ENCODE measurements around the gene OR2J2. TPM values are rescaled to one million over a fixed set of nuclear protein-coding genes. Genes with fewer than 3 reads are reported as not detected.

Gene OR2J2
- total and polyA plus RNA-seq, 2 of the 4 experiments (the other 2 are of a cell fraction): not detected

DNA sequence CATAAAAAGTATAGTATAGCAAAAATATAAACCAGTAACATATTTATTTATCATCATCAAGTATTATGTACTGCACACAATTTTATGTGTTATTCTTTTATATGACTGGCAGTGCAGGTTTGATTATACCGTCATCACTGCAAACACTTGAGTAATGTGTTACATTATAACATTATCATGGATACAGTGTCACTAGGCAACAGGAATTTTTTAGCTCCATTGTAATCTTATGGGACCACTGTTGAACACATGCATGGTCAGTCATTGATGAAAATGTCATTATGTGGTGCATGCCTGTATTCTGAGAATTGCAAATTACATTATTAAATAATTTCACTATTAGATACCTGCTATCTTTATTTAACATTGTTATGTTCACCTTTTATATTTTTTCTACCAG is 29.1 kb upstream of the OR2J2 start:
- no peak overlapping the region for H3K4me2 ChIP-seq (ENCODE audit: low read depth, low read length)
- dilution Hi-C loops (cut with HindIII; ENCODE audit: low sequenced_read_pairs, unreplicated experiment): no loop called here
- H2BK20ac ChIP-seq (ENCODE audit: low read depth, low read length): no peak overlapping the region
- no peak overlapping the region for H4K5ac ChIP-seq (ENCODE audit: low read depth, low read length)
- no peak overlapping the region for H3K27ac ChIP-seq (ENCODE audit: insufficient read depth, low read length)
- no peak overlapping the region for H2BK15ac ChIP-seq (ENCODE audit: low read depth, low read length)
- no peak overlapping the region for H3K14ac ChIP-seq (replicated peaks; ENCODE audit: low read depth, low read length)
- H3K4me3 ChIP-seq (ENCODE audit: insufficient read depth, low read depth, low read length): no peak overlapping the region
- no peak overlapping the region for H2BK120ac ChIP-seq (ENCODE audit: low read depth, low read length)
- H2BK5ac ChIP-seq (ENCODE audit: low read depth, low read length, poor library complexity, severe bottlenecking): no peak overlapping the region
- H4K8ac ChIP-seq (ENCODE audit: low read depth in 2 of 2, low read length in 2 of 2): no peak overlapping the region
- H3K18ac ChIP-seq (ENCODE audit: low read depth, low read length): no peak overlapping the region
- H3K27me3 ChIP-seq (ENCODE audit: control insufficient read depth, insufficient read depth, low read length): no peaks in the 10 kb centered on the region
- no CpG with 5 or more reads among the region's 1 CpG for WGBS, 2 experiments (ENCODE audit: extremely low coverage in 2 of 2, insufficient read length in 1 of 2)
- no peak overlapping the region for H3K9ac ChIP-seq (ENCODE audit: low read depth, low read length)
- H4K91ac ChIP-seq (ENCODE audit: insufficient read depth, low read depth, low read length): no peak overlapping the region
- no peaks in the 10 kb centered on the region for H3K36me3 ChIP-seq (ENCODE audit: control insufficient read depth, insufficient read depth, low read length)
- H3K4me1 ChIP-seq (ENCODE audit: control insufficient read depth, insufficient read depth, low read length): no peaks in the 10 kb centered on the region
- peaks cover 4% of the 10 kb centered on the region; the same call in 1 of the 2 replicates for H3K9me3 ChIP-seq (ENCODE audit: control insufficient read depth, insufficient read depth, low read length)
- ATAC-seq (ENCODE audit: low read depth) (no peak), DNase-seq (no peak)
- intact Hi-C loops (cut with micrococcal nuclease): no loop called here
- H3K4ac ChIP-seq (ENCODE audit: low read depth, low read length): no peak overlapping the region
- H2AFZ ChIP-seq (replicated peaks; ENCODE audit: low read length, poor library complexity): no peak overlapping the region
- H3K9me1 ChIP-seq (ENCODE audit: insufficient read depth, low read length): no peaks in the 10 kb centered on the region
- H4K20me1 ChIP-seq (ENCODE audit: insufficient read depth, low read length): no peaks in the 10 kb centered on the region
- no peak overlapping the region for H3K56ac ChIP-seq (ENCODE audit: extremely low read depth, insufficient read depth, low read length)
- POLR2A ChIA-PET (ENCODE audit: unreplicated experiment): no interaction called here
- H2AK9ac ChIP-seq (replicated peaks; ENCODE audit: low read depth, low read length, poor library complexity): no peak overlapping the region
- H3K79me1 ChIP-seq (ENCODE audit: low read depth in 1 of 2, low read length in 2 of 2): no peaks in the 10 kb centered on the region
- in situ Hi-C loops (cut with MboI; ENCODE audit: low sequenced_read_pairs): no loop called here
- no peak overlapping the region for H3K23ac ChIP-seq (ENCODE audit: low read depth, low read length)
- no TSS peak for BruUV-seq (replicated peaks)
- CTCF ChIA-PET: no interaction called here
- TF ChIP-seq NFE2L2 (IDR thresholded peaks at IDR 0.05; ENCODE audit: low read depth, low read length): no peak
- no peak overlapping the region for H2AK5ac ChIP-seq (ENCODE audit: low read depth, low read length)

Data from IMR-90 (cell line).